Activated CD4-positive, alpha-beta T cell treated with anti-CD3 and anti-CD28 coated beads for 1 hour (primary cell): Measurements from ENCODE around the gene MT1E.
"Not testable (repeated sequence)": the region's sequence is repeated elsewhere in the genome, so short reads cannot be mapped to it uniquely, and the experiment has no call there.

ENCODE experiments used
- DNase-seq: peaks from one replicate; pipeline ENCODE4 v3.0.0-alpha.2; 2020

MT1E gene

GRCh38 chr16:56649271-56649670, 23.7 kb downstream of the MT1E start:
- no peak for DNase-seq

DNA sequence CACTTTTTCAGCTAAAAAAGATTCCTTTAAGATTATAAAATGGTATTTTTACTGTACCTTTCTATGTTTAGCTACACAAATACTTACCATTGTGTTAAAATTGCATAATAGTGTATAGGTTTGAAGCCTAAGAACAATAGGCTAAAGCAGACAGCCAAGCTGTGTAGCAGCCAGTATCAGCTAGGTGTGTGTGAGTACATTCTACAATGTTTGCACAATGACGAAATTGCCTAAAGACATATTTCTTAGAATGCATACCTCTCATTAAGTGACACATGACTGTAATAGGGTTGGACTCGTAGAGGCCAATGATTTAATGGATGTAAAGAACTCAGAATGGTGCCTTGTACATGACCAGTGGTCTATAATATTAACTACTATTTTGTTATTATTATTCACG, 24.2 kb downstream of the MT1E start:
- no peak for DNase-seq

DNA sequence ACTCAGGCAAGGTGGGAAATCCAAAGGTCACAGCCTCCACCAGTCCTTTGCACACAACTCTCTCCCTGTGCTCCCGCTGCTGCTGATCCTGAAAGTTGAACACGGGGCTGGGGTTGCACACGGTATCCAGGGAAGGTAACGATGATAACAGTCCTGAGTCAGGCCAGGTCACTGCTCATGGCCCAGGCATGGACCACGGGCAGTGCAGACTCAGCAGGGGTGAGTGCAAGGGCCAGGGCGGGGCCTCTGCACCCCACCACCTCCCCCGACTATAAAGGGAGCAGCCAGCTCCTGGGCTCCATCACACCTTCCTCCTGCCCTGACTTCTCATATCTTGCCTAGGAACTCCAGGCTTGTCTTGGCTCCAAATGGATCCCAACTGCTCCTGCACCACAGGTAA, 26.0 kb downstream of the MT1E start, which contains the start of gene MT1B:
MT1B (plus strand) TSS at position 301 of the 400 bp plus-strand sequence; CDS start at position 369, 68 bp downstream.
- DNase-seq: no peak

DNA sequence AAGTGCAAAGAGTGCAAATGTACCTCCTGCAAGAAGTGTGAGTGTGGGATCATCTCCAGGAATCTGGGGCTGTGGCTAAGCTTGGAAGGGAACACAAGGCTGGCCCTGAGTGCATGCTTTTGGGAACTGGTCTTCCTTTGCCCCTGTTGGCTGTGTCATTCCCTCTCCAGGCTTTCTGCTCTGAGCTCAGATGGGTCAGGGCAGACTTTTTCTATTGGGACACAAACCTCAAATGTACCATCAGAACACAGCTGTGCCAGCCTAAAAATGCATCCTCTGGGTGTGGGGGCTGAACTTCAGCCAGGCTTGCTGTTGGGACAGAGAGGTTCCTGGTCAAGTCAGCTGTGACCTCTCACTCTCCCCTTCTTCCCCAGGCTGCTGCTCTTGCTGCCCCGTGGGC, 27.0 kb downstream of the MT1E start:
- no peak for DNase-seq

GRCh38 chr16:56653218-56653617, 27.6 kb downstream of the MT1E start:
- DNase-seq: no peak

- DNase-seq: peak; percentile 45
Measured at GRCh38 chr16:56657555-56658326, 32.2 kb downstream of the MT1E start, which contains the start of gene MT1F. TSS of gene MT1F (plus strand) at chr16:56657959. CDS start at chr16:56658059, 100 bp downstream.

DNA sequence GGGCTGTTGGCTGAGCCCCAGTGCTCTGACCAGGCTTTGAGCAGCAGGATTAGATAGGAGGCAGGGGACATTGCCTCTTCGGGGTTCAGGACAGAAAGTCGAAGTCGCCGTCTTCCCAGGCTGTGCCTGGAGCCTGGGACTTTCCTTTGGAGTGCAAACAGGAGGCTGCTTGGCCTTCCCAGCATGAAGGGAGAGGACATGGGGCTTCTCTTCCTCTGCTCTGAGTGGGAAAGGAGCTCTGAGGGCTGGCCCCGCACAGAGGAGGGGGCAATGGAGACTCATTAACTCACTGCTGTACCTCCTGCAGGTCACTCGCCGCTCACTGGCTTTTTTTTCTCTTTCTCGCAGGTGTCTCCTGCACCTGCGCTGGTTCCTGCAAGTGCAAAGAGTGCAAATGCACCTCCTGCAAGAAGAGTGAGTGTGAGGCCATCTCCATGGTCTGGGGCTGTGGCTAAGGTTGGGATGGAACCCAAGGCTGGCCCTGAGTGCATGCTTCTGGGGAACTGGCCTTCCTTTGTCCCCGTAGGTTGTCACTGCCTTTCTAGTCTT, 32.8 kb downstream of the MT1E start:
- no peak for DNase-seq

GRCh38 chr16:56662357-56663354, 37.1 kb downstream of the MT1E start:
- DNase-seq: no peak

DNA sequence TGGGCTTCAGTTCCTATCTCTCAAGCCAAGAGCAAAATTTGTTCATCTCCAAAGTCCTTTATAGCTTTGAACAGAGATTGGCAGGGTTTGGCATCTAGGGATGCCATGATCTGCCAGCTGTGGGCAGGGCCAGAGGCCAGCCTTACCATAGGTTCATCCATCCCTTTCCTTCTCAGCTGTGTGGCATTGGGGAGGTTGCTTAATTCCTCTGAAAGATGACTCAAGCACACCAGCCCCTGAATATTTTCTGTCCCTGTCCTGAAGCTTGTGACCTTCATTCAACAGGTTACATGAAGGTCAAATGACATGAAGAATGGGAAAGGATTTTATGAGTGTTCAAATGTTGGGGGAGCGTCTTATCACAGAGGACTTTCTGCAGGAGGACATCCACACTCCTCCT, 38.9 kb downstream of the MT1E start:
- no peak for DNase-seq

DNA sequence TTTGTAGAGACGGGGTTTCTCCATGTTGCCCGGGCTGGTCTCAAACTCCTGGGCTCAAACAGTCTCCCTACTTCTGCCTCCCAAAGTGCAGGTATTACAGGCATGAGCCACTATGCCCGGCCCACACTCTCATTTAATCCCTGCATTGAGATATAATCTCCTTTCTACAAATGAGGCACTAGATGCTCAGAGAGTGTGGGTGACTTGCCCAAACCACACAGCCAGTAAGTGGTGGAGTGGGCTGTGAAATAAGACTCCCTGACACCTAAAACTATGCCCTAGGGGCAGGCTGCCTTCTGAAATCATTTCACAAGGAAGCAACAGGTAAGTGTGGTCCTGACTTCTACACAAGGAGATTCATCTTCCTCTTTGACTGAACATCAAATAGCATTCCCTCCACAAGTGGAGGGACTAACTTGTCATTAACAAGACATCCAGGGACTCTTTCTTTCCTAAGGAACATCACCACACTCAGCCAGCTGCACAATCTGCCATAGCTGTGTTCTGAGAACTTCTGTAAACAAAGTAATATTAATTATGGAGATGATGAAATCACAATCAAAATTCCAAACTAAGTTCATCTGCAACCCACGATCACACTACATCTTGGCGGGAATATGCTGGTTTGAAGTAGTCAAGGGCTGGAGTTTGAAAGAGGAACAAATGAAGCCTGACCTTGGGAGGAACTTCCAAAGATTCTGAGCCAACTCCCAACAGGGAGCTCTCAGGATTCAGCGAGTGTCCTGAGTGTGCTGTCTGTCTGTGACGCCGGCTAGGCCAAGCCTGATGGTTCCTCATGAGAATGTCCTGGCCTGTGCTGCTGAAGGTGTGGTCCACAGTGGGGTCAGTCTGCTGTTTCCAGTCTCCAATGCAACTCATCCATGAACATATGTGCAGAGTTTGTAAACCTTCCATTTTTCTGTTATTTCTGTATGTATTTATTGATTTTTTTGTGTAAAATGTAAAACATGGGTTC, 40.0 kb downstream of the MT1E start:
- not testable (repeated sequence) for DNase-seq

- DNase-seq: no peak
Measured at GRCh38 chr16:56667581-56668571, 42.3 kb downstream of the MT1E start, which contains the start of gene MT1G. TSS of gene MT1G (minus strand) at chr16:56668065. CDS start at chr16:56667993, 72 bp downstream.

- DNase-seq: no peak
Measured at GRCh38 chr16:56669005-56669839, 43.6 kb downstream of the MT1E start, which contains the start of gene MT1H. TSS of gene MT1H (plus strand) at chr16:56669814. CDS start at chr16:56669885, 71 bp downstream.

DNA sequence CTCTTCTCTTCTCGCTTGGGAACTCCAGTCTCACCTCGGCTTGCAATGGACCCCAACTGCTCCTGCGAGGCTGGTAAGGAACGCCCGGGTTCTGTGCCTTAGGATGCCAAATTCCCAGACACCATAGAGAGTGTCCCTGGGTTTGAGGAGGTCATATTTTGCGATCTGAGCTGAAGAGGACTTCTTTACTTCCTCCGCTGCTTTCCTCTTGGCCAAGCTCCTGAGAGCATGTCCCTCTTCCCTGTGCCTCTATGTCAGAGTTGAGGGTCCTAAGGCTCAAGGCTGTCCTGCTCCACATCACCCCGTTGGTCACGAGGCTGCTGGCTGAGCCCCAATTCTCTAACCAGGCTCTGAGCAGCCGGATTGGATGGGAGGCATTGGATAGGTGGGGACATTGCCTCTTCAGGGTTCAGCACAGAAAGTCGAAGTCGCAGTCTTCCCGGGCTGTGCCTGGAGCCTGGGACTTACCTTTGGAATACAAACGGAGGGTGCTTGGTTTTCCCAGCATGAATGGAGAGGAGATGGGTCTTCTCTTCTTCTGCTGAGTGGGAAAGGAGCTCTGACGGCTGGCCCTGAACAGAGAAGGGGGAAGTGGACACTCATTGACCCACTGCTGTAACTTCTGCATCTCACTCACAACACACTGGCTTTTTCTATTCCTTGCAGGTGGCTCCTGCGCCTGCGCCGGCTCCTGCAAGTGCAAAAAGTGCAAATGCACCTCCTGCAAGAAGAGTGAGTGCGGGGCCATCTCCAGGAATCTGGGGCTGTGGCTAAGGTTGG, 44.4 kb downstream of the MT1E start:
- no peak for DNase-seq

DNA sequence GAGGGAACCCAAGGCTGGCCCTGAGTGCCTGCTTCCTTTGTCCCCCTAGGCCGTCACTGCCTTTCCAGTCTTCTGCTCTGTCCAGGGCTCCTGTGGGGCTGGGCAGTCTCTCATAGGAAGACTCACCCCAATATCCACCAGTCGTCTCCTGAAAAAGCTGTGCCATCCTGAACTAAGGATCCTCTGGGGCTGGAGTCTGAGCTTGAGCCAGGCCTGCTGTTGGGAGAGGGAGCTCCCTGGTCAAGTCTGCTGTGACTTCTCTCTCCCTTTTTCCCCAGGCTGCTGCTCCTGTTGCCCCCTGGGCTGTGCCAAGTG, 45.0 kb downstream of the MT1E start:
- no peak for DNase-seq

- not testable (repeated sequence) for DNase-seq
Measured at GRCh38 chr16:56671691-56672090, 46.1 kb downstream of the MT1E start.

DNA sequence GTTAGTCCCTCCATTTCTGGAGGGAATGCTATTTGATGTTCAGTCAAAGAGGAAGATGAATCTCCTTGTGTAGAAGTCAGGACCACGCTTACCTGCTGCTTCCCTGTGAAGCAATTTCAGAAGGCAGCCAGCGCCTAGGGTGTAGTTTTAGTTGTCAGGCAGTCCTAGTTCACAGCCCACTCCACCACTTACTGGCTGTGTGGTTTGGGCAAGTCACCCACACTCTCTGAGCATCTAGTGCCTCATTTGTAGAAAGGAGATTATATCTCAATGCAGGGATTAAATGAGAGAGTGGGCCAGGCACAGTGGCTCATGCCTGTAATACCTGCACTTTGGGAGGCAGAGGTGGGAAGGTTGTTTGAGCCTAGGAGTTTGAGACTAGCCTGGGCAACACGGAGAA, 46.6 kb downstream of the MT1E start:
- DNase-seq: not testable (repeated sequence)

DNA sequence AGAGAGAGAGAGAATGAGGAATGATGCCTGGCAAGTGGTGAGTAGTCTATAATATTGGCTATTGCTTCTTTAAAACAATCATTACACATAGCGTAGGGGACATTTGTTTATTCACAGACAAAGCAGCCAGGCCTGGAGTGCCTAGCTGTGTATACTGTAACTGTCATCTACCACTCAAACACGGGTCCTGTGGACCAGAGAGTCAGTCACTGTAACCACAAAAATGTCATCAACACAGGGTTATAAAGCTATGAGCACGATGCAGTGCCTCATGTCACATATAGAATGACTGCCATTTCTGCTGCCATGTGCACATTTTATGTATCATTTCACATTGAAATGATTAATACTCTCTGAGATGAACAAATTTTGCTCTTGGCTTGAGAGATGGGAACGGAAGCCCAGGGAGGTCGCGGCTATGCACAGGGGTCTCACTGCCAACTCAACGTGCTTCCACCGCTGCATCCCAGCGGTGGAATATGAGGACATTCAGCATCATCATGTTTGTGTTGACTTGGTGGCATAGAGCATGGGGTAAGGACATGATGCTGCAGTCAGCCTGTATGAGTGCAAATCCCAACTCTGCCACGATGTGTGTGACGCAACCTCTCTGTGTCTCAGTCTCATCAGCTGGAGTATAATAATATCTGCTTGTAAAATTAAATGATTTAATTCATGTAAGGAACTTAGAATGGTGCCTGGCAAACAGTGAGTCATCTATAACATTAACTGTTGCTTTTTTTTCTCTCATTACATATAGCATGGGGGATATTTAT, 47.4 kb downstream of the MT1E start:
- no peak for DNase-seq

DNA sequence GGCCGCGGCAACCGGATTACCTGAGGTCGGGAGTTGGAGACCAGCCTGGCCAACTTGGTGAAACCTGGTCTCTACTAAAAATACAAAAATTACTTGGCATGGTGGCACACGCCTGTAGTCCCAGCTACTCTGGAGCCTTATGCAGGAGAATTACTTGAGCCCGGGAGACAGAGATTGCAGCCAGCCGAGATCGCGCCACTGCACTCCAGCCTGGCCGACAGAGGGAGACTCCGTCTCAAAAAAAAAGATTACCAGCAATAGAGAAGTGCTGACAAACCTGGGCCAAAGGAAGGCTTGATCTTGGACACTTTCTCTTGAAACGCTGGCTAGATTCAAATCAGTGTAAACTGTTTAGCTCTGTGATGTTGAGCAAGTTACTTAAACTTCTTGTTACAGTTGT, 48.3 kb downstream of the MT1E start:
- DNase-seq: no peak
